Right cardiac atrium (tissue), 5 donors: ENCODE results near the gene ANTKMT. TPM values are rescaled to one million over a fixed set of nuclear protein-coding genes. Genes with fewer than 3 reads are reported as not detected.
A peak's percentile ranks its signal among the peaks of the same experiment; 100 is the strongest.

Experiments used
- ATAC-seq, 2 donors: fragments of 200-7000 bp; cut with Tn5 transposase; one replicate each; pipeline versions ENCODE4 v1.8.0 to v1.9.1; 2020; ENCODE audit warnings: moderate library complexity in 2 of 2, mild to moderate bottlenecking in 1 of 2
- DNase-seq, 3 donors: peaks; one replicate each; pipeline ENCODE4 v3.0.0-alpha.2; 2020
- H3K27ac ChIP-seq: one replicate; pipeline ENCODE4 v1.5.1; 2013; ENCODE audit warnings: mild to moderate bottlenecking, low read length, control low read depth, moderate library complexity
- H3K27me3 ChIP-seq: one replicate; pipeline ENCODE4 v1.6.1; 2013; ENCODE audit not compliant: control insufficient read depth, insufficient read depth
- H3K4me1 ChIP-seq: one replicate; pipeline ENCODE4 v1.6.1; 2013; ENCODE audit warnings: low read length; ENCODE audit not compliant: control insufficient read depth, insufficient read depth
- H3K4me3 ChIP-seq: one replicate; pipeline ENCODE4 v1.5.1; 2013; ENCODE audit warnings: low read length, control low read depth
- H3K9me3 ChIP-seq: one replicate; pipeline ENCODE4 v1.6.1; 2013; ENCODE audit warnings: low read length; ENCODE audit not compliant: control insufficient read depth
- whole genome bisulfite sequencing: extraction: QIAGEN DNeasy Blood & Tissue Kit; methylation state at CpG from one replicate; pipeline ENCODE4 v1.1.7; 2013; 5-methylcytosine and 5-hydroxymethylcytosine counted together
- intact Hi-C, 4 donors: fragments of 100-400 bp; cut with DNase I; formaldehyde crosslinking; loops; one replicate each; pipeline versions ENCODE4 v1.11.0 to v1.14.0; 2022 to 2023
- polyA plus RNA-seq: library from polyadenylated mRNA; stranded (reverse); fragments of 200-250 nt; gene quantifications from one replicate; pipeline ENCODE4 v1.2.3, GENCODE V29; 2013
- total RNA-seq, 4 donors: library from RNA; stranded (reverse); fragmentation: NEBNext Ultra II Directional; extraction: Animal tissue kit (Norgen Biotek cat#: 25700); gene quantifications; one replicate each; pipeline ENCODE4 v1.2.1, GENCODE V29; 2021
- donor health status: healthy with polysubstance abuse.
- donor health status: DM: no; HTN: yes; CAD: no.
- donor health status: DM: no; HTN: no; CAD: no.
- donor health status: DM: no; HTN: yes; CAD: no; lungs with severe emphysema.
- donor health status: DM: yes; HTN: yes; CAD: no.

The ANTKMT gene
- total and polyA plus RNA-seq, 5 donors = 25.7 to 38.8 (median 37.5) TPM

DNA sequence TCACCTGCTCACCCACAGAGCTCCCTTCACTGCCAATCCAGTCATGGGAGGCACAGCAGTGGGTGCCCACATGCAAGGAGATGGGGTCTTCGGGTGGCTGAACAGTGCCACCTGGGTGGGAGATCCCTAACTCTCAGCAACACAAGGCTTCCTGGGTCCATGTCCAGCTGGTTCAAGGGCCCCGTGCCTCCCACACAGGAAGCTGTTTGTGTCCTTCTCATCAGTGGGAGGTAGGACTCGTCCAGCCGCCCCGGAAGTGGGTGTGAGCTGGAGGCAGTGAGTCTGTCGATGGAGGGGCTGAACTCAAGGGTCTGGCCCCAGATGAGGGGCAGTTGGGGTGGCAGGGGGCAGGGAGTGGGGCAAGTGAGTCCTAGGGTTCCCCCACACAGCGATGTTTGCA lies 16.9 kb upstream of the ANTKMT start:
- Histone ChIP-seq H3K27me3 (no peaks in the 10 kb centered on the region), H3K4me3 (no peak overlapping the region), H3K27ac (no peak overlapping the region), H3K4me1 (no peaks in the 10 kb centered on the region), H3K9me3 (no peaks in the 10 kb centered on the region)
- intact Hi-C loops = no loop called here
- DNase-seq (no peak), ATAC-seq (no peak)
- 62% methylated on average over 7 of the region's 7 CpGs for WGBS

DNA sequence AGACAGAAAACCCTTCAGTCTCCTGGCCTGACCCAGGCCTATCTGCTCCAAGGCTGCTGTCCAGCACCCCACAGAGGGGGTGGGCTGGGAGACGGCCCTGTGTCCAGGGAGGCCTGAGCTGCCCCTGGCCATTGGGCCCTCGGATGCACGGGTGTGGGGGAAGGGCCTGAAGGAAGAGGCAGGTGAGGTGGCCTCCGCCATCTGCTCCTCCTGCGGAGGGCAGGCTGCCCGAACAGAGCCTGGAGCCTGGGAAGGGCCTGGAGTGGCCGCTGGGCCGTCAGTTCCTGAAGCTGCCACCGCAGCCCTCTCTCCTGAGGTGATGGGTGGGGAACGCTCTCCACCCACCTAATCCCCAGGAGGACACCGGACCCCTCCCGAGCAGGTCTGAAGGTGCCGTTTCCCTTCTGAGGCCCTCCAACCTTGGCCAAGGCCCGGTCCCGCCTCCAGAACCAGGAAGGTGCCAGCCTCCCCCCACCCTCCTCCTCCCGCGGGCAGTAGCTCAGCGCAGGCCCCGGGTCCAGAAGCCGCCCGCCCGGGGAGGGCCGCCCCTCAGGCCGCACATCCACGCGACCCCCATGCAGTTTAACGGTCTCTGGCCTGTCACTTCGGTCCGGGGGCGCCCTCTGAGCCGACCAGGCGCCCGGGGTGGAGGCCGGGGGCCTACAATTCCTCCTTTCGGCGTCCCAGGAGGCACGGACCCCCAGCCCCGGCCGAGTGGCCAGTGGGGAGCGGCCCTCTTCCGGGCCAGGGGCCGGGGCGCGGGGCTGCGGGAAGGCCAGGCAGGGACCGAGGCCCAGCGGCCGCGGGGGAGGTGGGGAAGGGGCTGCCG lies 16.2 kb upstream of the ANTKMT start:
- intact Hi-C loops = loop anchor here in 1 of 4 donors (5.0 kb wide), 1 partner anchor 348 kb away; no protein-coding TSS in a partner anchor
- DNase-seq = no peak
- ATAC-seq = no peak

DNA sequence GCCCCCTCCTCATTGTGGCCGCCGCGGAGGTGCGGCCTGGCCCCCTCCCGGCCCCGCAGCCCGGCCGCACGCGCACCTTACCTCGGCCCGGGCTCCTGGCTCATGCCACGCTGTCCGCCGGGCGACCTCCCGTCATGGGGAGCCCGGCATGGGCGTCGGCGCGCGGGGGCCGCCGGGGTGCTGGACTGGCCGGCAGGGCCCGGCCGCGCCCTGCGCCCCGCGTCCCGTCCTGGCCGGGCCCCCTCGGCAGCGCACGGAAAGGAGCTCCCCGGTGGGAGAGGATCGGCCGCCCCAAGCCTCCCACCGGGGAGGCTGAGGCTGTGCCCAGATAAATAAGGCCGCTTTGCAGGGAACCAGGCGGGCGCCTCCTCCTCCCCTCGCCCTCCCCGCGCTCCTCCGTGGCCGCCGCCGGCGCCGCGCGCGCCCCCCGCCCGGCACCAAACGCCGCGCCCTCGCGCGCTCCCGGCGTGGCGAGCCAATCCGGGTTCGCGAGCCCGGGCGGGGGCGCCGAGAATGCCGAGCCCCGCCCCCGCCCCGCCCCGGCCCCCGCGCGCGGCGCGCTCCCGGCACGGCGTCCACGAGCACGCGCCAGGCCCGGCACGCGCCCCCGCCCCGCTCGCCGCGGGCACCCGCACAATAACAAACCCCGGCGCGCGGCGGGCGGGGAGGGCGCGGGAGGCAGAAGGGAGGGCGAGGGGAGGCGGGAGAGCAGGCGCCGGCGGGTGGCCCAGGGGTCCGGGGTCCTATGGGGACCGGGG lies 15.3 kb upstream of the ANTKMT start, which contains the start of gene FBXL16:
TSS of gene FBXL16 (minus strand) at position 371 of the 758 bp plus-strand sequence. CDS start 8,396 bp downstream, outside the sequence.
- H3K27me3 ChIP-seq = no peaks in the 10 kb centered on the region
- H3K4me3 ChIP-seq = peak within 1 kb of the TSS; percentile 18
- intact Hi-C loops = loop anchor here in 1 of 4 donors (5.0 kb wide), 1 partner anchor 347 kb away; no protein-coding TSS in a partner anchor
- no peaks in the 10 kb centered on the region for H3K9me3 ChIP-seq
- no peak within 1 kb of the TSS for H3K27ac ChIP-seq
- 1% methylated on average over 112 of the region's 115 CpGs for WGBS
- H3K4me1 ChIP-seq = no peaks in the 10 kb centered on the region
- ATAC-seq (no peak), DNase-seq (no peak)

More for the DNA sequence above, 16.2 kb upstream of the ANTKMT start:
- Histone ChIP-seq H3K9me3 (no peaks in the 10 kb centered on the region), H3K4me3 (no peak overlapping the region), H3K4me1 (no peaks in the 10 kb centered on the region), H3K27ac (no peak overlapping the region), H3K27me3 (no peaks in the 10 kb centered on the region)
- 11% methylated on average over 50 of the region's 50 CpGs for WGBS

DNA sequence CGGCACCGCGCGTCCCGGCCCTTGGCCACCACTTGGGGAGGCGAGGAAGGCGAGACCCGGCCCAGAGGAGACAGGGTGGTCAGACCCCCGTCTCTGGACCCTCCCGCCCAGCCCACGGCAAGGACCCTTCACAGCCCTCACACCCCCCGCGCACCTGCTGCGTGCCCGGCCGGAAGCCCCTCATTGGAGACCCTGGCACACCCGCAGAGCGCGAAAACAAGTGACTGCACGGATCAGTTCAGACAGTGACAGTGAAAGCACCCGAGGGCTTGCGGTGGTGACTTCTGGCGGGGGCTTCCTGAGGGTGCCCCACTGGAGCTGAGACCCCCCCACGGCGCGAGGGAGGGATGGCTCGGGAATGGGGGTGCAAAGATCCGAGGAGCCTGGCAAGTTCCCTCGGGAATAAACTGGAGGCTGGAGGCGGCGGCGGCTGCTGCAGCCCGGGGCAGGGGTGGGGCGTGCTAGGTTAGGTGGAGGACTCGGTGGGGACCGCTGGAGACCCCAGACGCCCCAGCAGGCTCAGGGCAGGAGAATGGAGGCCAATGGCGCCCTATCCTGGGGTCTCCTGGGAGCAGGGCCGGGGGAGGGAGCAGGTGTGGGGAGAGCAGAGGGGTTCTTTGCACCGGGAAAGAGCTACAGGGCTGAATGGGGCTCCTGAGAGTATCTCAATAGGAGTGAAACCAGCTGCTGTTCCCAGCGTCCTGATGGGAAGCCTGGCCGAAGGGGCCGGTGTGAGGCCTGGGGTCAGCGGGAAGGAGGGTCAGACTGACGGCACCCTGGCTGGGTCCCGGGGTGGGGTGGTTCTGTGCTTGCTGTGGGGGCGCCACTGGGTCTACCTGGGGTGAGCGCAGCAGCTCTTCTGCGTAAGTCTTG lies 14.5 kb upstream of the ANTKMT start:
- no peaks in the 10 kb centered on the region for H3K4me1 ChIP-seq
- DNase-seq (no peak), ATAC-seq (no peak)
- intact Hi-C loops = loop anchor here in 1 of 4 donors (5.0 kb wide), 1 partner anchor 346 kb away; no protein-coding TSS in a partner anchor
- no peaks in the 10 kb centered on the region for H3K9me3 ChIP-seq
- 4% methylated on average over 49 of the region's 49 CpGs for WGBS
- no peak overlapping the region for H3K4me3 ChIP-seq
- H3K27me3 ChIP-seq = no peaks in the 10 kb centered on the region
- no peak overlapping the region for H3K27ac ChIP-seq

DNA sequence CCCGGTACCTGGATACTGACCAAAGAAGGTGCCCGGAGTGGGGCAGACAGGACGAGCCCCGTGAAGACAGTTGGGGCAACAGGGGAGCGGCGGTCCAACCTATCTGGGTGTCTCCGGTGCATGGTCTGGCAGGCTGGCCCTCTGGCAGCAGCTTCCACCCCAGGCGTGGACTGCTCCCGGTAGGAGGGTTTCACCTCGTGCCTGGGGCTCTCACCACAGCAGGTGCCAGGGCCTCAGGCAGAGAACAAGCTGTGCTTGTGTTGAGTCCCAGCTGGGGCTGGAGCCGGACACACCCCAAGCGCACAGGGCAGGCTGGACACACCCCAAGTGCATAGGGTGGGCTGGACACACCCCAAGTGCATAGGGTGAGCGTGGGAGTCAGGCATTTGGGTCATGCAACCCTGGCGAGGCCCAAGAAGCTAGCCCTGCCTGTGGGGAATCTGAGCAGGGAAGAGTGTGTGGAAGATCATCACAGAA lies 13.8 kb upstream of the ANTKMT start:
- DNase-seq (no peak), ATAC-seq (no peak)
- H3K27ac ChIP-seq = no peak overlapping the region
- no peaks in the 10 kb centered on the region for H3K27me3 ChIP-seq
- no peak overlapping the region for H3K4me3 ChIP-seq
- H3K9me3 ChIP-seq = no peaks in the 10 kb centered on the region
- H3K4me1 ChIP-seq = no peaks in the 10 kb centered on the region
- 40% methylated on average over 14 of the region's 14 CpGs for WGBS
- intact Hi-C loops = loop anchor here in 1 of 4 donors (5.0 kb wide), 1 partner anchor 345 kb away; no protein-coding TSS in a partner anchor

DNA sequence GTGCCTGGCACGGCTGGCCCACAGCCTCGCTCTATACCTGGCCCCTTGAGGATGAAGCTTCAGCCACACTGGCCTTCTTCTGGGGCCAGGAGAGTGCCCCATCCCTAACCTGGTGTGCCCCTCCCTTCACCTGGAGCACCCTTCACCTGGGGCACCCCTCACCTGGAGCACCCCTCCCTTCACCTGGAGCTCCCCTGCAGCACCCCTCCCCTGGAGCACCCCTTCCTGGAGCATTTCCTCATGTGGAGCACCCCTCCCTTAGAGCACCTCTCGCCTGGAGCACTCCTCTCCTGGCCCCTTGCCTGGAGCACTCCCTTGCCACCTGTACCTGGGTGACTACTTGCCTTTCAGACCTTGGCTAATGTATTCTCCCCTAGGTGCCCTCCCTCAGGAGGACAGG lies 12.9 kb upstream of the ANTKMT start:
- WGBS = 54% methylated on average over 3 of the region's 3 CpGs
- no peaks in the 10 kb centered on the region for H3K27me3 ChIP-seq
- DNase-seq (no peak), ATAC-seq (no peak)
- H3K4me3 ChIP-seq = no peak overlapping the region
- H3K4me1 ChIP-seq = no peaks in the 10 kb centered on the region
- H3K9me3 ChIP-seq = no peaks in the 10 kb centered on the region
- intact Hi-C loops = loop anchor here in 1 of 4 donors (5.0 kb wide), 1 partner anchor 344 kb away; no protein-coding TSS in a partner anchor
- H3K27ac ChIP-seq = no peak overlapping the region

DNA sequence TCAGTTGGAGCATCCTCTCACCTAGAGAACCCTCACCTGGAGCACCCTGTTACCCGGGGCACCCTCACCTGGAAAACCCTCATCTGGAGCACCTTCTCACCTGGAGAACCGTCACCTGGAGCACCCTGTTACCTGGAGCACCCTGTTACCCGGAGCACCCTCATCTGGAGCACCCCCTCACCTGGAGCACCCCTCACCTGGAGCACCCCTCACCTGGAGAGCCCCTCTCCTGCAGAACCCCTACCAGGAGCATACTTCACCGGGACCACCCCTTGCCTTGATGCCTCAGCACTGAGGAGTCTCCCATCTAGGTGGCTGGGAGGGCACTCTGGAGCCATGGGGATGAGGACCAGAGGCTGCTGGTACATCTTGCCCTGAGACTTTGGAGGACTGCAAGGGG lies 12.0 kb upstream of the ANTKMT start:
- Histone ChIP-seq H3K4me3 (no peak overlapping the region), H3K4me1 (no peaks in the 10 kb centered on the region), H3K27me3 (no peaks in the 10 kb centered on the region), H3K27ac (no peak overlapping the region), H3K9me3 (no peaks in the 10 kb centered on the region)
- ATAC-seq = no peak
- no peak for DNase-seq
- WGBS = 61% methylated on average over 4 of the region's 4 CpGs
- intact Hi-C loops = loop anchor here in 1 of 4 donors (5.0 kb wide), 1 partner anchor 343 kb away; no protein-coding TSS in a partner anchor

DNA sequence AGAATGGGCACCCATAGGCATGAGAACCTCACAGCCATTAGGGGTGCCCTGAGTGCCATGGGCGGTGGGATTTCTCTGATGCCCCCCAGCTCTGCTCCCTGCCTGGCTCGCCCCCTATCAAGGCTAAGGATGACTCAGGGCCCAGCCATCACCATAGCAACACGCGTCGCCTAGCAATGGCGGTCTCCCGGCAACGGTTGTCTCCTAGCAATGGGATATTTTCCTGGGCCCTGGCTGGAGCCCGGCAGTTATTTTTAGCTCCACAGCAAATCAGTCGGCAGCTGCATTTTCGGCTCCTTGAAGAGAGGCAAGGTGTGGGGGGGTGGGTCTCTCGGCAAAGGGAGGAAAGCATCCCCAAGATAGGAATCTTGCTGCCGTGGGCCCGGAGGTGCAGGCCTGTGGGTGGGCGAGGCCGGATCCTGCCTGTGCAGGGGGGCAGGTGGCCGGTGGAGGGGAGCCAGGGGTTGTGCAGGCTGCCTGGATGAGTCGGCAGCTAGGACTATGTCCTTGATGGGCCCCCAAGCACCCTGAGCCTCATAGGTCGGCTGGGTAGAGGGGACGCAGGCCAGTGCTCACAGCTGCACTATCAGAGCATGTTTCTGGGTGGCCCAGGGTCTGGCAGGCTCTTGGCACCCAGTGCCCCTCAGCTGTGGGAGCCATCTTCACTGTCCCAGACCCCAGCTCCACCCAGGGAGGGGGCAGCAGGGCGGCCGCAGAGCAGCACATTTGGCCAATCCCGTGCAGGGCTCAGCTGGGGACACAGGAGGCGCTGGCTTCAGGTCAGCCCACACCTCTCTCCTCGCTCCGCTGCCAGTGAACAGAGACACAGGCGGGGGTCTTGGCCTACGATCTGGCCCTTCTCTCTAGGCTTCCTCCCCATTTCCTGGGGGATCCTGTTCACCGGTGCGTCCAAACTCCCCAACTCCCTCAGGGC lies 11.1 kb upstream of the ANTKMT start:
- no peaks in the 10 kb centered on the region for H3K27me3 ChIP-seq
- no peaks in the 10 kb centered on the region for H3K4me1 ChIP-seq
- intact Hi-C loops = loop anchor here in 3 of 4 donors (5.0 to 10.0 kb wide), 4 partner anchors 75 to 345 kb away; partner anchors contain the start of genes CHTF18 (in 3 of the 3) and RPUSD1 (in 3 of the 3)

DNA sequence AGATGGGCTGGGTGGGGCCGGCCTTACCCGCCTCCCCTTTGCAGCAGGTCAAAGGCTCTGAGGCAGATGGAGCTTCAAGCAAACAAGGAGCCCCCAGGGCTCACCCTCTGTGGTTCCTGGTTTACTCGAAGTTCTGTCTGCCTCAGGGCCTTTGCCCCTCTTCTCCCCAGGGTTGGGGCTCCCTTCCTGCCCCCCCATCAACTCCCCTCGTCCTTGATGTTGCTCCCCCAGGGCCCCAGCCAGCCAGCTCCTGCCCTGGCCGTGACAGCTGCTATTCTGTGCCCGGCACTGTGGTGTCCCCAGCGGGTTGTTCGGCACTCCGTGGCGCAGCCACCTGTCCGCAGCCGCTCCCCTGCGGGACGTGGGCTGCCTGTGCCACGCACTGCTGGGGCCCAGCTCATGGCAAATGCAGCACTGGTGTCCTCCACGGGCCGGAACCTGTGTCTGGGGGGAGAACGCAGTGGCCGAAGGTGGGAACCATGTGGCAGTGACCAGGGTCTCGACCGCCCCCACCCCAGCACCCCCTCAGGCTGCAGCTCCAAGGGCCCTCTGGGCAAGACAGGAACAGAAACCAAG lies 10.4 kb upstream of the ANTKMT start:
- Histone ChIP-seq H3K27ac (no peak overlapping the region), H3K4me1 (no peaks in the 10 kb centered on the region), H3K27me3 (no peaks in the 10 kb centered on the region), H3K9me3 (no peaks in the 10 kb centered on the region), H3K4me3 (no peak overlapping the region)
- intact Hi-C loops = loop anchor here in 3 of 4 donors (5.0 to 10.0 kb wide), 3 partner anchors 74 to 344 kb away; partner anchors contain the start of genes CHTF18 (in 3 of the 3) and RPUSD1 (in 3 of the 3)
- 71% methylated on average over 21 of the region's 21 CpGs for WGBS
- ATAC-seq (no peak), DNase-seq (no peak)

More for the DNA sequence above, 11.1 kb upstream of the ANTKMT start:
- no peaks in the 10 kb centered on the region for H3K9me3 ChIP-seq
- no peak for DNase-seq
- 22% methylated on average over 30 of the region's 30 CpGs for WGBS
- H3K4me3 ChIP-seq = no peak overlapping the region
- H3K27ac ChIP-seq = no peak overlapping the region
- ATAC-seq = no peak
